Neural progenitor cell (in vitro differentiated cells): ENCODE results near the gene P4HA2. TPM values are rescaled to one million over a fixed set of nuclear protein-coding genes. Genes with fewer than 3 reads are reported as not detected.

Source experiments
- DNase-seq: peaks from one replicate; pipeline ENCODE4 v3.0.0-alpha.2; 2016; ENCODE audit warnings: low spot score
- H2AFZ ChIP-seq: fragments of 200-600 bp; sonication (generic); replicated peaks from 2 replicates; pipeline ENCODE4 v1.6.1; 2016; ENCODE audit warnings: antibody characterized with exemption
- H3F3A ChIP-seq: fragments of 200-600 bp; sonication (generic); 2 replicates; pipeline ENCODE4 v1.6.1; 2016; ENCODE audit warnings: antibody characterized with exemption, low read depth
- H3K27ac ChIP-seq: fragments of 200-600 bp; sonication (generic); 2 replicates; pipeline ENCODE4 v1.5.1; 2016; ENCODE audit warnings: mild to moderate bottlenecking
- H3K27me3 ChIP-seq: fragments of 200-600 bp; sonication (generic); 2 replicates; pipeline ENCODE4 v1.6.1; 2016; ENCODE audit warnings: mild to moderate bottlenecking, moderate library complexity
- H3K36me3 ChIP-seq: fragments of 200-600 bp; sonication (generic); 2 replicates; pipeline ENCODE4 v1.5.1; 2016
- H3K4me1 ChIP-seq: fragments of 200-600 bp; sonication (generic); 2 replicates; pipeline ENCODE4 v1.6.1; 2016; ENCODE audit warnings: mixed run types
- H3K4me2 ChIP-seq: fragments of 200-600 bp; sonication (generic); 2 replicates; pipeline ENCODE4 v1.6.1; 2016
- H3K4me3 ChIP-seq: fragments of 200-600 bp; sonication (generic); 2 replicates; pipeline ENCODE4 v1.5.1; 2016
- H3K79me2 ChIP-seq: fragments of 200-600 bp; sonication (generic); 2 replicates; pipeline ENCODE4 v1.6.1; 2016; ENCODE audit warnings: low read depth
- H3K9ac ChIP-seq: fragments of 200-600 bp; sonication (generic); 2 replicates; pipeline ENCODE4 v1.6.1; 2016
- H3K9me3 ChIP-seq: fragments of 200-600 bp; sonication (generic); 2 replicates; pipeline ENCODE4 v1.5.1; 2016; ENCODE audit warnings: low read depth
- H4K20me1 ChIP-seq: fragments of 200-600 bp; sonication (generic); 2 replicates; pipeline ENCODE4 v1.6.1; 2016; ENCODE audit warnings: low read depth
- H3K27ac Mint-ChIP-seq: 3 replicates; pipeline ENCODE4 v1.8.0; 2021; ENCODE audit warnings: mixed read lengths
- H3K27me3 Mint-ChIP-seq: 2 replicates; pipeline ENCODE4 v1.8.0; 2022; ENCODE audit warnings: low read depth, mild to moderate bottlenecking, inconsistent platforms, moderate library complexity, mixed read lengths; ENCODE audit not compliant: insufficient read depth
- H3K36me3 Mint-ChIP-seq: 3 replicates; pipeline ENCODE4 v1.8.0; 2021; ENCODE audit warnings: mixed read lengths
- H3K4me1 Mint-ChIP-seq: 3 replicates; pipeline ENCODE4 v1.8.0; 2021; ENCODE audit warnings: mixed read lengths
- H3K4me3 Mint-ChIP-seq: 3 replicates; pipeline ENCODE4 v1.8.0; 2021; ENCODE audit warnings: mild to moderate bottlenecking, moderate library complexity, mixed read lengths
- H3K9me3 Mint-ChIP-seq: 3 replicates; pipeline ENCODE4 v1.8.0; 2020; ENCODE audit warnings: mixed read lengths
- CTCF ChIP-seq: fragments of 200-600 bp; sonication (generic); IDR thresholded peaks from 2 replicates; pipeline ENCODE4 v1.5.1; 2017; ENCODE audit warnings: antibody characterized with exemption, mild to moderate bottlenecking
- EZH2 ChIP-seq: fragments of 200-600 bp; sonication (generic); IDR thresholded peaks from 2 replicates; pipeline ENCODE4 v1.6.1; 2017; ENCODE audit warnings: antibody characterized with exemption, mild to moderate bottlenecking, moderate library complexity
- EZH2phosphoT487 ChIP-seq: fragments of 200-600 bp; sonication (generic); IDR thresholded peaks from 2 replicates; pipeline ENCODE4 v1.6.1; 2017; ENCODE audit warnings: antibody characterized with exemption
- total RNA-seq: library from RNA; depleted of rRNA; stranded (reverse); fragments of >200 nt; gene quantifications from 2 replicates; pipeline ENCODE4 v1.2.3, GENCODE V29; 2015; ENCODE audit warnings: low replicate concordance

P4HA2 gene
- total RNA-seq, 1 donor from 2014 or later, result 15.9 TPM

- Histone ChIP-seq H3K27me3 (peaks cover 49% of the 10 kb centered on the region), H3K4me2 (peak overlapping the region; percentile 85), H3K36me3 (no peaks in the 10 kb centered on the region), H3F3A (no peaks in the 10 kb centered on the region), H2AFZ (peak overlapping the region; percentile 98), H3K4me3 (peak overlapping the region; percentile 74), H3K9me3 (no peaks in the 10 kb centered on the region), H3K79me2 (no peaks in the 10 kb centered on the region), H3K4me1 (peaks cover 3% of the 10 kb centered on the region), H3K27ac (no peak overlapping the region), H3K9ac (no peak overlapping the region), H4K20me1 (no peaks in the 10 kb centered on the region)
- TF ChIP-seq CTCF, result no peak
- peak; percentile 47 for TF ChIP-seq EZH2
- H3K4me1 Mint-ChIP-seq, result peaks cover 11% of the 10 kb centered on the region
- H3K27ac Mint-ChIP-seq, result no peak overlapping the region
- peak overlapping the region; percentile 84 for H3K4me3 Mint-ChIP-seq
- H3K36me3 Mint-ChIP-seq, result no peaks in the 10 kb centered on the region
- no peak for DNase-seq
- no peaks in the 10 kb centered on the region for H3K9me3 Mint-ChIP-seq
- H3K27me3 Mint-ChIP-seq, result peaks cover 23% of the 10 kb centered on the region
These were observed 493 bp downstream of the P4HA2 start for GRCh38 chr5:132227235-132227484.

GRCh38 chr5:132226516-132227234, 978 bp downstream of the P4HA2 start:
- H3K27ac ChIP-seq, result no peak overlapping the region
- no peaks in the 10 kb centered on the region for H3F3A ChIP-seq
- Mint-ChIP-seq H3K4me3 (peak overlapping the region; percentile 84), H3K36me3 (no peaks in the 10 kb centered on the region), H3K9me3 (no peaks in the 10 kb centered on the region), H3K4me1 (peaks cover 11% of the 10 kb centered on the region), H3K27ac (no peak overlapping the region), H3K27me3 (peaks cover 23% of the 10 kb centered on the region)
- peak overlapping the region; percentile 85 for H3K4me2 ChIP-seq
- H3K4me1 ChIP-seq, result peaks cover 3% of the 10 kb centered on the region
- H3K36me3 ChIP-seq, result no peaks in the 10 kb centered on the region
- no peak overlapping the region for H3K9ac ChIP-seq
- H3K79me2 ChIP-seq, result no peaks in the 10 kb centered on the region
- peak overlapping the region; percentile 74 for H3K4me3 ChIP-seq
- TF ChIP-seq EZH2 (no peak), CTCF (no peak), EZH2phosphoT487 (no peak)
- no peaks in the 10 kb centered on the region for H4K20me1 ChIP-seq
- peaks cover 49% of the 10 kb centered on the region for H3K27me3 ChIP-seq
- no peak for DNase-seq
- H2AFZ ChIP-seq, result peak overlapping the region; percentile 98
- no peaks in the 10 kb centered on the region for H3K9me3 ChIP-seq

- H3K9ac ChIP-seq, result no peak overlapping the region
- H3K4me2 ChIP-seq, result no peak overlapping the region
- Mint-ChIP-seq H3K4me1 (peaks cover 11% of the 10 kb centered on the region), H3K27me3 (peaks cover 17% of the 10 kb centered on the region), H3K9me3 (no peaks in the 10 kb centered on the region), H3K4me3 (peak overlapping the region; percentile 65), H3K36me3 (no peaks in the 10 kb centered on the region), H3K27ac (no peak overlapping the region)
- H2AFZ ChIP-seq, result no peak overlapping the region
- no peak for TF ChIP-seq CTCF
- TF ChIP-seq EZH2, result no peak
- peaks cover 3% of the 10 kb centered on the region for H3K4me1 ChIP-seq
- H3K27me3 ChIP-seq, result peaks cover 49% of the 10 kb centered on the region
- H3K4me3 ChIP-seq, result no peak overlapping the region
- no peaks in the 10 kb centered on the region for H4K20me1 ChIP-seq
- H3K27ac ChIP-seq, result no peak overlapping the region
- H3K79me2 ChIP-seq, result no peaks in the 10 kb centered on the region
- DNase-seq, result no peak
- no peaks in the 10 kb centered on the region for H3F3A ChIP-seq
- no peaks in the 10 kb centered on the region for H3K9me3 ChIP-seq
- H3K36me3 ChIP-seq, result no peaks in the 10 kb centered on the region
These were observed 2.3 kb downstream of the P4HA2 start for GRCh38 chr5:132225165-132226032.
